HUES64 (cell line): ENCODE results near the gene COL25A1.

Experiments used
- H3K27ac ChIP-seq: 2 replicates; pipeline ENCODE4 v1.7.0; 2013; ENCODE audit warnings: low read depth, low read length, inconsistent platforms
- H3K27me3 ChIP-seq: 2 replicates; pipeline ENCODE4 v1.6.1; 2013; ENCODE audit warnings: mild to moderate bottlenecking, low read length; ENCODE audit not compliant: insufficient read depth
- H3K36me3 ChIP-seq: 2 replicates; pipeline ENCODE4 v1.6.1; 2013; ENCODE audit warnings: mild to moderate bottlenecking, low read length; ENCODE audit not compliant: insufficient read depth
- H3K4me1 ChIP-seq: 2 replicates; pipeline ENCODE4 v1.6.1; 2013; ENCODE audit warnings: mild to moderate bottlenecking, low read length, moderate library complexity; ENCODE audit not compliant: insufficient read depth
- H3K4me3 ChIP-seq: 2 replicates; pipeline ENCODE4 v1.5.1; 2013; ENCODE audit warnings: mild to moderate bottlenecking, low read length, moderate library complexity
- H3K9ac ChIP-seq: 2 replicates; pipeline ENCODE4 v1.6.1; 2013; ENCODE audit warnings: mild to moderate bottlenecking, low read depth, low read length
- H3K9me3 ChIP-seq: 2 replicates; pipeline ENCODE4 v1.6.1; 2013; ENCODE audit warnings: low read depth, low read length; ENCODE audit not compliant: insufficient read depth
- WGBS: fragments of 150-250, 120-280 bp; methylation state at CpG from one replicate; pipeline ENCODE4 v1.1.7; 2013; ENCODE audit warnings: missing lambda C conversion rate; 5-methylcytosine and 5-hydroxymethylcytosine counted together

The COL25A1 gene

GRCh38 chr4:109185548-109185947 lies 116.9 kb downstream of the COL25A1 start:
- H3K9ac ChIP-seq = no peak overlapping the region
- no peak overlapping the region for H3K4me3 ChIP-seq
- no peaks in the 10 kb centered on the region for H3K36me3 ChIP-seq
- H3K9me3 ChIP-seq = no peaks in the 10 kb centered on the region
- WGBS = 50% methylated on average over 1 of the region's 2 CpGs
- H3K27ac ChIP-seq = peak overlapping the region; percentile 51; the same call in 1 of the 2 replicates
- peaks cover 20% of the 10 kb centered on the region for H3K4me1 ChIP-seq
- H3K27me3 ChIP-seq = no peaks in the 10 kb centered on the region

- Histone ChIP-seq H3K27ac (no peak overlapping the region), H3K36me3 (no peaks in the 10 kb centered on the region), H3K9me3 (no peaks in the 10 kb centered on the region), H3K9ac (no peak overlapping the region), H3K27me3 (no peaks in the 10 kb centered on the region), H3K4me1 (peaks cover 27% of the 10 kb centered on the region), H3K4me3 (no peak overlapping the region)
- WGBS = 96% methylated on average over 3 of the region's 3 CpGs
Observed at GRCh38 chr4:109184491-109184961, 117.9 kb downstream of the COL25A1 start.

GRCh38 chr4:109183931-109184490 lies 118.4 kb downstream of the COL25A1 start:
- no peaks in the 10 kb centered on the region for H3K27me3 ChIP-seq
- WGBS = 95% methylated on average over 3 of the region's 3 CpGs
- no peaks in the 10 kb centered on the region for H3K9me3 ChIP-seq
- no peaks in the 10 kb centered on the region for H3K36me3 ChIP-seq
- H3K9ac ChIP-seq = no peak overlapping the region
- no peak overlapping the region for H3K27ac ChIP-seq
- H3K4me3 ChIP-seq = no peak overlapping the region
- H3K4me1 ChIP-seq = peaks cover 28% of the 10 kb centered on the region

GRCh38 chr4:109182696-109183095 lies 119.8 kb downstream of the COL25A1 start:
- Histone ChIP-seq H3K9me3 (no peaks in the 10 kb centered on the region), H3K27ac (no peak overlapping the region), H3K4me3 (no peak overlapping the region), H3K27me3 (no peaks in the 10 kb centered on the region), H3K9ac (no peak overlapping the region), H3K4me1 (peaks cover 28% of the 10 kb centered on the region), H3K36me3 (no peaks in the 10 kb centered on the region)
- 86% methylated on average over 3 of the region's 3 CpGs for WGBS

GRCh38 chr4:109179061-109179460 lies 123.4 kb downstream of the COL25A1 start:
- Histone ChIP-seq H3K9ac (no peak overlapping the region), H3K9me3 (no peaks in the 10 kb centered on the region), H3K27ac (no peak overlapping the region), H3K27me3 (no peaks in the 10 kb centered on the region), H3K4me1 (peaks cover 14% of the 10 kb centered on the region), H3K4me3 (no peak overlapping the region), H3K36me3 (no peaks in the 10 kb centered on the region)
- WGBS = 95% methylated on average over 3 of the region's 3 CpGs

GRCh38 chr4:109177096-109177810 lies 125.2 kb downstream of the COL25A1 start:
- 91% methylated on average over 5 of the region's 6 CpGs for WGBS

GRCh38 chr4:109174224-109174953 lies 128.1 kb downstream of the COL25A1 start:
- peaks cover 6% of the 10 kb centered on the region; the same call in 1 of the 2 replicates for H3K4me1 ChIP-seq
- no peaks in the 10 kb centered on the region for H3K27me3 ChIP-seq
- 86% methylated on average over 5 of the region's 5 CpGs for WGBS
- no peak overlapping the region for H3K27ac ChIP-seq
- no peaks in the 10 kb centered on the region for H3K36me3 ChIP-seq
- no peak overlapping the region for H3K9ac ChIP-seq
- H3K4me3 ChIP-seq = no peak overlapping the region
- H3K9me3 ChIP-seq = no peaks in the 10 kb centered on the region

More at GRCh38 chr4:109177096-109177810, 125.2 kb downstream of the COL25A1 start:
- no peak overlapping the region for H3K9ac ChIP-seq
- no peaks in the 10 kb centered on the region for H3K27me3 ChIP-seq
- H3K9me3 ChIP-seq = no peaks in the 10 kb centered on the region
- peaks cover 14% of the 10 kb centered on the region for H3K4me1 ChIP-seq
- H3K27ac ChIP-seq = no peak overlapping the region
- H3K36me3 ChIP-seq = no peaks in the 10 kb centered on the region
- H3K4me3 ChIP-seq = no peak overlapping the region

- Histone ChIP-seq H3K9ac (no peak overlapping the region), H3K36me3 (no peaks in the 10 kb centered on the region), H3K27ac (no peak overlapping the region), H3K4me3 (no peak overlapping the region), H3K4me1 (peaks cover 2% of the 10 kb centered on the region; the same call in 1 of the 2 replicates), H3K9me3 (no peaks in the 10 kb centered on the region), H3K27me3 (no peaks in the 10 kb centered on the region)
- 89% methylated on average over 4 of the region's 4 CpGs for WGBS
Observed at GRCh38 chr4:109172301-109172700, 130.2 kb downstream of the COL25A1 start.

GRCh38 chr4:109171070-109171469 lies 131.4 kb downstream of the COL25A1 start:
- Histone ChIP-seq H3K27ac (no peak overlapping the region), H3K4me3 (no peak overlapping the region), H3K9ac (no peak overlapping the region), H3K9me3 (no peaks in the 10 kb centered on the region), H3K27me3 (no peaks in the 10 kb centered on the region), H3K4me1 (no peaks in the 10 kb centered on the region), H3K36me3 (no peaks in the 10 kb centered on the region)

- Histone ChIP-seq H3K9me3 (no peaks in the 10 kb centered on the region), H3K36me3 (no peaks in the 10 kb centered on the region), H3K4me3 (no peak overlapping the region), H3K27ac (no peak overlapping the region), H3K27me3 (no peaks in the 10 kb centered on the region), H3K4me1 (peaks cover 3% of the 10 kb centered on the region), H3K9ac (no peak overlapping the region)
- 100% methylated on average over 1 of the region's 1 CpG for WGBS
Observed at GRCh38 chr4:109169170-109169569, 133.3 kb downstream of the COL25A1 start.

- no peak overlapping the region for H3K4me3 ChIP-seq
- WGBS = 88% methylated on average over 3 of the region's 3 CpGs
- H3K9ac ChIP-seq = no peak overlapping the region
- no peaks in the 10 kb centered on the region for H3K9me3 ChIP-seq
- H3K4me1 ChIP-seq = peaks cover 16% of the 10 kb centered on the region
- H3K36me3 ChIP-seq = no peaks in the 10 kb centered on the region
- no peaks in the 10 kb centered on the region for H3K27me3 ChIP-seq
- H3K27ac ChIP-seq = no peak overlapping the region
Observed at GRCh38 chr4:109166586-109166985, 135.9 kb downstream of the COL25A1 start.
